ENCODE measurements around the gene ZNF438. TPM values are rescaled to one million over a fixed set of nuclear protein-coding genes. Genes with fewer than 3 reads are reported as not detected.

The ZNF438 gene
- total and polyA plus RNA-seq, 2 of the 4 experiments (the other 2 are of a cell fraction) = 1.8 to 2.9 TPM

DNA sequence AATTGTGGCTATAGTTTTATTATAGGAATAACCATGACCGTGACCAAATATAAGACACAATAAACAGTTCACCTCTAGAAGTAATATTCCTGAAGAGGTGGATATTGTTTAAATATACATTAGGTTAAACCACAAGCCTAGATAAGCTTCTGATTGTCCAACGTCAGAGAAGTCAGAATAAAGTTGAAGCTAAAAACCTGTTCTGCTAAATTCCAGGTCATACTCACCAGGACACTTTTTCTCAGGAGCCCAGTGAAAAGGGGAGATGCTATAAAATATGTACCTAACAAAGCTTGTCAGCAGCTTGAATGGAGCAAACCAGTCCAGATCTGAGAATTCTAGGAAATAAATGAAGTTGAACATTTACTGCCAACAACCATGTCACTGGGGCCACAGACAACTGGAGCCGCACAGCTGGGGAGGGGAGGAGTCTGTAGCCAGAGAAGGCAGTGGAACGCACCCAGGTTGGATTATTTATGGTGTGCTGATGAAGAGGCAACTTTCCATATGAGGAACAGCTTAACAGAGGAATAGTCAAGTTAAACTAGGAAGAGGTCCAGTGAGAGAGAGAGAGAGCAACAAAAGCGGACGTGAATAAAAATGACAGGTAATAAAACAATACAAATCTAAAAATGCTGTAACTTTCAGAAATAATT, 191.1 kb downstream of the ZNF438 start:
- Histone ChIP-seq H3K9me3 (ENCODE audit: control insufficient read depth, insufficient read depth, low read length) (no peaks in the 10 kb centered on the region), H2AFZ (replicated peaks; ENCODE audit: low read length, poor library complexity) (no peak overlapping the region), H3K23ac (ENCODE audit: low read depth, low read length) (no peak overlapping the region), H3K36me3 (ENCODE audit: control insufficient read depth, insufficient read depth, low read length) (no peaks in the 10 kb centered on the region), H4K5ac (ENCODE audit: low read depth, low read length) (no peak overlapping the region), H3K4me3 (ENCODE audit: insufficient read depth, low read depth, low read length) (no peak overlapping the region), H3K4me1 (ENCODE audit: control insufficient read depth, insufficient read depth, low read length) (peaks cover 1% of the 10 kb centered on the region; the same call in 1 of the 2 replicates), H3K9me1 (ENCODE audit: insufficient read depth, low read length) (no peaks in the 10 kb centered on the region), H2BK120ac (ENCODE audit: low read depth, low read length) (no peak overlapping the region), H2BK20ac (ENCODE audit: low read depth, low read length) (no peak overlapping the region), H2BK15ac (ENCODE audit: low read depth, low read length) (no peak overlapping the region), H3K79me1 (ENCODE audit: low read depth in 1 of 2, low read length in 2 of 2) (no peaks in the 10 kb centered on the region), H3K18ac (ENCODE audit: low read depth, low read length) (no peak overlapping the region), H4K8ac (ENCODE audit: low read depth in 2 of 2, low read length in 2 of 2) (no peak overlapping the region), H3K4ac (ENCODE audit: low read depth, low read length) (no peak overlapping the region), H2AK9ac (replicated peaks; ENCODE audit: low read depth, low read length, poor library complexity) (no peak overlapping the region), H3K27me3 (ENCODE audit: control insufficient read depth, insufficient read depth, low read length) (no peaks in the 10 kb centered on the region), H4K20me1 (ENCODE audit: insufficient read depth, low read length) (no peaks in the 10 kb centered on the region), H2AK5ac (ENCODE audit: low read depth, low read length) (no peak overlapping the region), H3K9ac (ENCODE audit: low read depth, low read length) (no peak overlapping the region), H3K56ac (ENCODE audit: extremely low read depth, insufficient read depth, low read length) (no peak overlapping the region), H3K27ac (ENCODE audit: insufficient read depth, low read length) (no peak overlapping the region), H2BK5ac (ENCODE audit: low read depth, low read length, poor library complexity, severe bottlenecking) (no peak overlapping the region), H4K91ac (ENCODE audit: insufficient read depth, low read depth, low read length) (no peak overlapping the region), H3K14ac (replicated peaks; ENCODE audit: low read depth, low read length) (no peak overlapping the region), H3K4me2 (ENCODE audit: low read depth, low read length) (no peak overlapping the region)
- POLR2A ChIA-PET (ENCODE audit: unreplicated experiment) = interaction anchor here (0.6 kb wide), 1 partner anchor 35 kb away, joined by 3 read pairs; no protein-coding TSS in a partner anchor
- DNase-seq = peak; percentile 31
- WGBS, 2 experiments (ENCODE audit: extremely low coverage in 2 of 2, insufficient read length in 1 of 2) = no CpG with 5 or more reads among the region's 6 CpGs
- dilution Hi-C loops (cut with HindIII; ENCODE audit: low sequenced_read_pairs, unreplicated experiment) (no loop called here), in situ Hi-C loops (cut with MboI; ENCODE audit: low sequenced_read_pairs) (no loop called here), intact Hi-C loops (cut with micrococcal nuclease) (no loop called here)
- CTCF ChIA-PET = interaction anchor here (0.6 kb wide), 1 partner anchor 163 kb away, joined by 9 read pairs; no protein-coding TSS in a partner anchor
- no peak for TF ChIP-seq SMC3 (IDR thresholded peaks at IDR 0.05; ENCODE audit: low read depth, low read length)
- TF ChIP-seq, protein P1, sequence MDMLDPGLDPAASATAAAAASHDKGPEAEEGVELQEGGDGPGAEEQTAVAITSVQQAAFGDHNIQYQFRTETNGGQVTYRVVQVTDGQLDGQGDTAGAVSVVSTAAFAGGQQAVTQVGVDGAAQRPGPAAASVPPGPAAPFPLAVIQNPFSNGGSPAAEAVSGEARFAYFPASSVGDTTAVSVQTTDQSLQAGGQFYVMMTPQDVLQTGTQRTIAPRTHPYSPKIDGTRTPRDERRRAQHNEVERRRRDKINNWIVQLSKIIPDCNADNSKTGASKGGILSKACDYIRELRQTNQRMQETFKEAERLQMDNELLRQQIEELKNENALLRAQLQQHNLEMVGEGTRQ (IDR thresholded peaks at IDR 0.05; ENCODE audit: low read depth, low read length) = no peak
- no peak for TF ChIP-seq BHLHE40 (IDR thresholded peaks at IDR 0.05; ENCODE audit: low read depth, low read length)
- TF ChIP-seq RAD21 (IDR thresholded peaks at IDR 0.05; ENCODE audit: low read length) = no peak
- no peak for TF ChIP-seq CEBPB (IDR thresholded peaks at IDR 0.05; ENCODE audit: low read depth, low read length)
- TF ChIP-seq MXI1 (IDR thresholded peaks at IDR 0.05; ENCODE audit: borderline replicate concordance, low read depth, low read length) = no peak
- TF ChIP-seq FOS (IDR thresholded peaks at IDR 0.05; ENCODE audit: low read depth, low read length) = no peak
- TF ChIP-seq ELK1 (IDR thresholded peaks at IDR 0.05; ENCODE audit: borderline replicate concordance, low read depth, low read length) = no peak
- no peak for TF ChIP-seq RFX5 (IDR thresholded peaks at IDR 0.05; ENCODE audit: low read depth, low read length)
- TF ChIP-seq POLR2A (IDR thresholded peaks at IDR 0.05; ENCODE audit: low read depth, low read length) = no peak
- TF ChIP-seq, protein P2, sequence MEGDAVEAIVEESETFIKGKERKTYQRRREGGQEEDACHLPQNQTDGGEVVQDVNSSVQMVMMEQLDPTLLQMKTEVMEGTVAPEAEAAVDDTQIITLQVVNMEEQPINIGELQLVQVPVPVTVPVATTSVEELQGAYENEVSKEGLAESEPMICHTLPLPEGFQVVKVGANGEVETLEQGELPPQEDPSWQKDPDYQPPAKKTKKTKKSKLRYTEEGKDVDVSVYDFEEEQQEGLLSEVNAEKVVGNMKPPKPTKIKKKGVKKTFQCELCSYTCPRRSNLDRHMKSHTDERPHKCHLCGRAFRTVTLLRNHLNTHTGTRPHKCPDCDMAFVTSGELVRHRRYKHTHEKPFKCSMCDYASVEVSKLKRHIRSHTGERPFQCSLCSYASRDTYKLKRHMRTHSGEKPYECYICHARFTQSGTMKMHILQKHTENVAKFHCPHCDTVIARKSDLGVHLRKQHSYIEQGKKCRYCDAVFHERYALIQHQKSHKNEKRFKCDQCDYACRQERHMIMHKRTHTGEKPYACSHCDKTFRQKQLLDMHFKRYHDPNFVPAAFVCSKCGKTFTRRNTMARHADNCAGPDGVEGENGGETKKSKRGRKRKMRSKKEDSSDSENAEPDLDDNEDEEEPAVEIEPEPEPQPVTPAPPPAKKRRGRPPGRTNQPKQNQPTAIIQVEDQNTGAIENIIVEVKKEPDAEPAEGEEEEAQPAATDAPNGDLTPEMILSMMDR (conservative IDR thresholded peaks at IDR 0.05; ENCODE audit: low read depth, low read length) = no peak
- no peak for TF ChIP-seq MAFK (IDR thresholded peaks at IDR 0.05; ENCODE audit: low read depth, low read length)
- TF ChIP-seq CHD1 (IDR thresholded peaks at IDR 0.05; ENCODE audit: low read depth, low read length) = no peak
- TF ChIP-seq RCOR1 (IDR thresholded peaks at IDR 0.05; ENCODE audit: insufficient replicate concordance, low read length) = no peak
- no peak for ATAC-seq (ENCODE audit: low read depth)
- no TSS peak for BruUV-seq (replicated peaks)
